Measurements from ENCODE around the gene CRACR2B. TPM values are rescaled to one million over a fixed set of nuclear protein-coding genes. Genes with fewer than 3 reads are reported as not detected.

CRACR2B gene
- total RNA-seq, 4 donors from 2014 or later: 7.1 to 19.7 (median 16.8) TPM

- Histone ChIP-seq H3K27me3 (peaks cover 0 to 11% of the 10 kb centered on the region in 2 donors), H3K4me1 (peaks cover 0 to 38% (median 22%) of the 10 kb centered on the region in 4 donors), H3K9me3 (no peaks in the 10 kb centered on the region), H3K4me3 (peak overlapping the region; percentile 66 to 94 (median 81)), H3K27ac (peak overlapping the region; percentile 52 to 91 (median 84)), H3K36me3 (peaks cover 0 to 50% (median 0%) of the 10 kb centered on the region in 3 donors)
- no peak for DNase-seq (ENCODE audit: low spot score in 2 of 2)
- TF ChIP-seq EP300 (IDR thresholded peaks at IDR 0.05) (no peak), POLR2A (IDR thresholded peaks at IDR 0.05) (no peak)
- TF ChIP-seq, protein P1, sequence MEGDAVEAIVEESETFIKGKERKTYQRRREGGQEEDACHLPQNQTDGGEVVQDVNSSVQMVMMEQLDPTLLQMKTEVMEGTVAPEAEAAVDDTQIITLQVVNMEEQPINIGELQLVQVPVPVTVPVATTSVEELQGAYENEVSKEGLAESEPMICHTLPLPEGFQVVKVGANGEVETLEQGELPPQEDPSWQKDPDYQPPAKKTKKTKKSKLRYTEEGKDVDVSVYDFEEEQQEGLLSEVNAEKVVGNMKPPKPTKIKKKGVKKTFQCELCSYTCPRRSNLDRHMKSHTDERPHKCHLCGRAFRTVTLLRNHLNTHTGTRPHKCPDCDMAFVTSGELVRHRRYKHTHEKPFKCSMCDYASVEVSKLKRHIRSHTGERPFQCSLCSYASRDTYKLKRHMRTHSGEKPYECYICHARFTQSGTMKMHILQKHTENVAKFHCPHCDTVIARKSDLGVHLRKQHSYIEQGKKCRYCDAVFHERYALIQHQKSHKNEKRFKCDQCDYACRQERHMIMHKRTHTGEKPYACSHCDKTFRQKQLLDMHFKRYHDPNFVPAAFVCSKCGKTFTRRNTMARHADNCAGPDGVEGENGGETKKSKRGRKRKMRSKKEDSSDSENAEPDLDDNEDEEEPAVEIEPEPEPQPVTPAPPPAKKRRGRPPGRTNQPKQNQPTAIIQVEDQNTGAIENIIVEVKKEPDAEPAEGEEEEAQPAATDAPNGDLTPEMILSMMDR (IDR thresholded peaks at IDR 0.05): no peak
- WGBS, 2 donors: 63 to 82% methylated on average over 22 to 36 of the region's 38 CpGs
Observed at GRCh38 chr11:794766-795633, 32.7 kb upstream of the CRACR2B start.

DNA sequence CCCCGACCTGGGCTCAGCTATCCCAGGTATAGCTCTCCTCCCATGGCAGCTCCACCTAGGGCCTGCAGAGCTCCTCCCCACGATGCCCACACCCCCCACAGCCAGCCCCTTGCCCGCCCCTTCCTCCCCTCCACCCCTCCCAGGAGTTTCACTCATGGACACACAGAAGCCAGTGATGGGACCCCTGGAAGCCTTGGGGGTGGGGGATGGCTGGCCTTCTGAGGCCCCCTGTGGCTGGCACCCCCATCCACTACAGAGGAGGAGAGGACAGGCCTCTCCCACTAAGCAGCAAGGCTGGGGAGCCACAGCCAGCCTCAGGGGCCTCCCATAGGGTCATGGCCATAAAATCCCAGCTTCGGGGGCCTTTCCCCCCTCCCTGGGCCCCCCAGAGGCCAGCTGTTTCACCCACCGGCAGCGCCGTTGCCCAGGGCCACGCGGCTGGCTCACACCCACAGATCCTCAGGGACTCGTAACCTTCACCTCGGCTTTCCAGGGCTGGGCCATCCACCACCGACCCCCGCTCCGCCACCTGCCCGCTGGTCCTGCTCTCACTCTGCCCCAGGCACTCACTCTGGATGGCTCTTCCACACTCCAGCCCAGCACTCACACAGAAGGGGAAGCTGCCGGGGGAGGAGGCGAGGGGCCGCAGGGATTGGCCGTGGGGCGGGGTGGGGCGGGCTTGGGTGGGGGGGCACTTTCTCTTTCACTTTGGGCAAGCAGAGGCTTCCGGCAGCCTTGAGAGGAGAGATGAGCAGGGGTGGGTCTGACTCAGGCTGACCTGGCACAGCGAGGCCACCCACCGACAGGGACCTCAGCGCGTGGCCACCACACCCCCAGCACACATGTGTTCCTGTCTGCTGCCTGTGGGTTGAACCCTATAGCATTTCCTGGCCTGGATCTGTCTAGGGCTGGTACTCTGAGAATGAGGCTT is 31.8 kb upstream of the CRACR2B start:
- peaks cover 0 to 2% of the 10 kb centered on the region in 2 donors for H3K27me3 ChIP-seq
- peak in 1 of 2 donors; percentile 41 for TF ChIP-seq EP300 (IDR thresholded peaks at IDR 0.05)
- peak in 1 of 2 donors; percentile 33 for TF ChIP-seq POLR2A (IDR thresholded peaks at IDR 0.05)
- TF ChIP-seq, protein P1 (IDR thresholded peaks at IDR 0.05): no peak
- H3K36me3 ChIP-seq: peaks cover 0 to 59% (median 0%) of the 10 kb centered on the region in 3 donors
- H3K9me3 ChIP-seq: no peaks in the 10 kb centered on the region
- H3K27ac ChIP-seq: peak overlapping the region; percentile 52 to 91 (median 84)
- 3 to 7% methylated on average over 12 to 14 of the region's 26 CpGs for WGBS, 2 donors
- peak; percentile 55 to 57 for DNase-seq (ENCODE audit: low spot score in 2 of 2)
- peak overlapping the region; percentile 66 to 94 (median 81) for H3K4me3 ChIP-seq
- H3K4me1 ChIP-seq: peaks cover 0 to 33% (median 22%) of the 10 kb centered on the region in 4 donors

DNA sequence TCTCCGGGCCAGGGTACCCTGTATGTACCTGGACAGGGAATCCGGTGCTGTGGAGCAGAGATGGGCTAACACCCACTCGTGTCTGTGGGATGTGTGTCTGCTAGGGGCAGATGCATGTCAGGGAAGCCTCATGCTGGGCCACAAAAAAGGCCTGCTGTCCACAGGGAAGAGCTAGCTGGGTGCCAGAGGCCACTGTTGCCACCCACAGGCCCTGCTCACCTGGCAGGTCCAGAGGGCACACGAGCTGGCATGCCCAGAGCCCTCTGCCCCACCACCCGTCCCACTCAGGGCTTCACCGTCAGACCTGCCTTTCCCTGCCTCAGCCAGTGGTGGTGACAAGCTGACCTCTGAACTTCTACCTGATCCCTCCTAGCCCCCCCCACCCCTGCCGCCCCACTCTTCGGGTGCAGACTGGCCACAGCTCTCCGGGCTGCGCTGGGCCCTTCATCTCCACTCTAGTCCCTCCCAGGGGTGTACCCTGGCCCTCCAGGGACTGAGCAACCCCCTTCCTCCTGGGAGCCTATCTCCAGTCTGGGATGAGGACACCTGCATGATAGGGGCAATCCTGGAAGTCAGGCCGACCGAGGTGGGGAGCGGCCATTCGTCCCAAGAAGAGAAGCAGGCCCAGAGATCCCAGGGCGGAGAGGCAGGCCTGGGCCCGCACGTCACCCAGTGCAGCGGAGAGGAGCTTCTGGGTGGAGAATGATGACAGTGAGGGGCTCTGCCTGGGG is 31.0 kb upstream of the CRACR2B start:
- Histone ChIP-seq H3K27me3 (no peaks in the 10 kb centered on the region), H3K4me3 (peak overlapping the region; percentile 66 to 94 (median 81)), H3K36me3 (peaks cover 0 to 60% (median 0%) of the 10 kb centered on the region in 3 donors), H3K9me3 (no peaks in the 10 kb centered on the region), H3K4me1 (peaks cover 0 to 32% (median 22%) of the 10 kb centered on the region in 4 donors), H3K27ac (peak overlapping the region; percentile 52 to 91 (median 84))
- WGBS, 2 donors: 13 to 17% methylated on average over 11 to 18 of the region's 18 CpGs
- no peak for DNase-seq (ENCODE audit: low spot score in 2 of 2)
- TF ChIP-seq POLR2A (IDR thresholded peaks at IDR 0.05) (no peak), EP300 (IDR thresholded peaks at IDR 0.05) (no peak)
- TF ChIP-seq, protein P1 (IDR thresholded peaks at IDR 0.05): no peak

DNA sequence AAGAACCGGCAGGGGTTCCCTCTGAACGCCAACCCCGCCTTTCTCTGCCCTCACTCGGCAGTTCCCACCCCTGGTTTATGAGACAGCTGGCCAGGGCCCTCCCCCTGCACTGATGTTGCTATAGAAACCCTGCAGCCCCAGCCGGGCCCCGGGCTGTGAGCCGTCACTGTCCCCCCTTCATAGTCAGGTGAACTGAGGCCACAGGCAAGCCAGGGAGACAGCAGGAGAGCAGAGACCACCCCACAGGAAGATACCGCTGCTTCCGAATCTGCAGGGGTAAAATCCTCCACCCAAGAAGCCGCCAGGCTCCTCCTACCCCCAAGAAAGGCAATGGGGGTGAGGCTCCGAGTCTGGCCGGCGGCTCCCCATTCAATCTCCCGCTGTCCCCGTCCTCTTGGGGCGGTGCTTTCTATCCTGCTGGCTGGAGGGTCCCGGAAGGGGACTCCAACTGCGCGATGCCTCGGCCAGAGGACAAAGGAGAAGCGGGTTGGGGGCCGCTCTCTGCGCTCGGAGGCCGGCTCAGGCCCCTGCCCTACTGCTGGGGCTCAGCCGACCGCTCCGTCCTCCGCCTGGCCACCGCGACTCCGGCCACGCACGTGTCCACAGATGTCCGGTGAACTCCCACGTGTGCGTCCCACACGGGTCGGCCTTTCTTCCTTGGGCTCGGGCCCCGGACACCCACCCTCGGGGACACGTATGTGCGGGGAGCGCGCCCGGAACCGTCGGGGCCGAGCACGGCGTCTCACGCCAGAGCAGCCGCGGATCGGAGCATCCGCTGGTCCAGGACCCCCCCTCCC is 30.2 kb upstream of the CRACR2B start:
- H3K36me3 ChIP-seq: peaks cover 0 to 60% (median 0%) of the 10 kb centered on the region in 3 donors
- H3K4me1 ChIP-seq: peaks cover 0 to 32% (median 22%) of the 10 kb centered on the region in 4 donors
- no peaks in the 10 kb centered on the region for H3K27me3 ChIP-seq
- H3K9me3 ChIP-seq: no peaks in the 10 kb centered on the region
- WGBS, 2 donors: 0% methylated on average over 11 to 21 of the region's 57 CpGs
- H3K27ac ChIP-seq: peak overlapping the region; percentile 52 to 91 (median 84)
- TF ChIP-seq, protein P1 (IDR thresholded peaks at IDR 0.05): no peak
- TF ChIP-seq EP300 (IDR thresholded peaks at IDR 0.05): peak in 1 of 2 donors; percentile 40
- peak; percentile 48 to 66 for DNase-seq (ENCODE audit: low spot score in 2 of 2)
- H3K4me3 ChIP-seq: peak overlapping the region; percentile 66 to 94 (median 81)
